ENCODE measurements around the gene MYO1H. TPM values are rescaled to one million over a fixed set of nuclear protein-coding genes. Genes with fewer than 3 reads are reported as not detected.

The MYO1H gene
- total RNA-seq, 1 experiment from 2014 or later = not detected

GRCh38 chr12:109430244-109430643 is 82.5 kb downstream of the MYO1H start:
- Histone ChIP-seq H3K9me3 (ENCODE audit: control insufficient read depth in 1 of 2, insufficient read depth in 1 of 2, low read depth in 1 of 2, low read length in 2 of 2) (peaks cover 0 to 5% of the 10 kb centered on the region in 2 experiments; a peak in 1 of 4 replicates), H3K4me1 (ENCODE audit: control insufficient read depth in 1 of 2, insufficient read depth in 2 of 2, low read length in 2 of 2) (peaks cover 0 to 11% of the 10 kb centered on the region in 2 experiments; a peak in 2 of 4 replicates), H4K20me1 (ENCODE audit: insufficient read depth) (no peaks in the 10 kb centered on the region), H3K79me2 (ENCODE audit: insufficient read depth, low read length) (no peaks in the 10 kb centered on the region), H3K4me3 (replicated peaks in 1 of 2; ENCODE audit: low read depth in 1 of 2, low read length in 2 of 2) (no peak overlapping the region), H3K9ac (ENCODE audit: low read length) (no peak overlapping the region), H3K27ac (ENCODE audit: low read depth, low read length) (no peak overlapping the region), H3K36me3 (ENCODE audit: control insufficient read depth in 1 of 2, insufficient read depth in 2 of 2, low read length in 2 of 2) (no peaks in the 10 kb centered on the region), H3K27me3 (ENCODE audit: insufficient read depth, low read length) (no peaks in the 10 kb centered on the region), H3K9me2 (ENCODE audit: insufficient read depth) (no peaks in the 10 kb centered on the region), H2AFZ (ENCODE audit: low read depth, low read length, poor library complexity, severe bottlenecking) (no peak overlapping the region), H3K4me2 (ENCODE audit: low read length) (no peak overlapping the region)
- BruUV-seq (replicated peaks) = no TSS peak
- RAD21 ChIA-PET (ENCODE audit: low non-redundant PET in 1 of 2, low total read pairs in 2 of 2, uncharacterized antibody in 2 of 2, unreplicated experiment in 2 of 2) = no interaction called here
- ATAC-seq (no peak), DNase-seq (ENCODE audit: low read depth, low spot score) (no peak)
- CTCF ChIA-PET = interaction anchor here (0.8 kb wide), 1 partner anchor 18 kb away, joined by 3 read pairs; no protein-coding TSS in a partner anchor
- intact Hi-C loops (cut with micrococcal nuclease) = no loop called here
- TF ChIP-seq POLR2AphosphoS5 (IDR thresholded peaks at IDR 0.05; ENCODE audit: low read depth, low read length) = no peak
- no peak for TF ChIP-seq YY1 (IDR thresholded peaks at IDR 0.05; ENCODE audit: extremely low read depth, insufficient replicate concordance, low read depth, low read length)
- TF ChIP-seq REST (IDR thresholded peaks at IDR 0.05; ENCODE audit: low read depth) = no peak
- TF ChIP-seq TCF7L2 (IDR thresholded peaks at IDR 0.05; ENCODE audit: borderline replicate concordance, extremely low read depth, insufficient read depth, insufficient read length) = no peak
- TF ChIP-seq EZH2phosphoT487 (IDR thresholded peaks at IDR 0.05; ENCODE audit: borderline replicate concordance) = no peak
- no peak for TF ChIP-seq EZH2 (IDR thresholded peaks at IDR 0.05)
- no peak for TF ChIP-seq ZNF274 (IDR thresholded peaks at IDR 0.05; ENCODE audit: low read depth, low read length)
- POLR2A ChIA-PET = no interaction called here

Measured in HCT116 (cell line).